ENCODE data around the gene KIF24. TPM values are rescaled to one million over a fixed set of nuclear protein-coding genes. Genes with fewer than 3 reads are reported as not detected.
"Not testable (repeated sequence)": the region's sequence is repeated elsewhere in the genome, so short reads cannot be mapped to it uniquely, and the experiment has no call there.

Gene KIF24
- total and polyA plus RNA-seq, 8 donors, result 0.29 to 5.8 (median 1.5) TPM

DNA sequence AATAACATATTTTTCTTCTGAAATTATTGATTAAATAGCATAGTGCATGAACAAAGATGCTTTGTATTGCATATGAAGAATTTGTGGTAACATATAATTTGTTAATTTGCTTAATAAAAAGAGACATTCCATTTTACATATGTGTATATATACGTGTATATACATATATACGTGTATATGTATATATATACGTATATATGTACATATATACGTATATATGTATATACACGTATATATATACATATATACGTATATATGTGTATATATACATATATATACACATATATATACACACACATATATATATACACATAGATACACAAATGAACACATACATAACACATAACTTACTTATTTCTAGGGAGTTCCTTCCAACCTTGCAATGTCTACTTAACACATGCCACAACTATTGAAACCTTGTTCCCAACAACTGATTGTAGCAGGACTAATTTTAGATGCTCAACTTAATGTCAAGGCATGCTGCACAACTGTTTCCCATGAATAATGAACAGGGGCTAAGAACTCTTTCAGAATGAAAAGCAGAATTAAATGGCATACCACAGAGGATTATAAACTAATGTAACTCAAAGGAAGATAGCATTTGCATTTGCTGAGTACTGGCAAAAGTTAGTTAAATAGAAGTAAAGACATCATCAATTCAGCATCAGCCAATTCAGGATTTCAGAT, 17.4 kb downstream of the KIF24 start:
- no peaks in the 10 kb centered on the region for H3K27me3 ChIP-seq
- no peaks in the 10 kb centered on the region for H3K4me1 ChIP-seq
- intact Hi-C loops (cut with DNase I; ENCODE audit: low total_unique reads), result no loop called here
- no peaks in the 10 kb centered on the region for H3K36me3 ChIP-seq
- no peak overlapping the region for H3K4me3 ChIP-seq
- WGBS, 5 donors, result 73 to 87% (median 85%) methylated on average over 6 of the region's 6 CpGs
- H3K9me3 ChIP-seq, result no peaks in the 10 kb centered on the region
- DNase-seq, result no peak
- TF ChIP-seq, protein P1, sequence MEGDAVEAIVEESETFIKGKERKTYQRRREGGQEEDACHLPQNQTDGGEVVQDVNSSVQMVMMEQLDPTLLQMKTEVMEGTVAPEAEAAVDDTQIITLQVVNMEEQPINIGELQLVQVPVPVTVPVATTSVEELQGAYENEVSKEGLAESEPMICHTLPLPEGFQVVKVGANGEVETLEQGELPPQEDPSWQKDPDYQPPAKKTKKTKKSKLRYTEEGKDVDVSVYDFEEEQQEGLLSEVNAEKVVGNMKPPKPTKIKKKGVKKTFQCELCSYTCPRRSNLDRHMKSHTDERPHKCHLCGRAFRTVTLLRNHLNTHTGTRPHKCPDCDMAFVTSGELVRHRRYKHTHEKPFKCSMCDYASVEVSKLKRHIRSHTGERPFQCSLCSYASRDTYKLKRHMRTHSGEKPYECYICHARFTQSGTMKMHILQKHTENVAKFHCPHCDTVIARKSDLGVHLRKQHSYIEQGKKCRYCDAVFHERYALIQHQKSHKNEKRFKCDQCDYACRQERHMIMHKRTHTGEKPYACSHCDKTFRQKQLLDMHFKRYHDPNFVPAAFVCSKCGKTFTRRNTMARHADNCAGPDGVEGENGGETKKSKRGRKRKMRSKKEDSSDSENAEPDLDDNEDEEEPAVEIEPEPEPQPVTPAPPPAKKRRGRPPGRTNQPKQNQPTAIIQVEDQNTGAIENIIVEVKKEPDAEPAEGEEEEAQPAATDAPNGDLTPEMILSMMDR (IDR thresholded peaks at IDR 0.05), result no peak
- H3K27ac ChIP-seq, result no peak overlapping the region

DNA sequence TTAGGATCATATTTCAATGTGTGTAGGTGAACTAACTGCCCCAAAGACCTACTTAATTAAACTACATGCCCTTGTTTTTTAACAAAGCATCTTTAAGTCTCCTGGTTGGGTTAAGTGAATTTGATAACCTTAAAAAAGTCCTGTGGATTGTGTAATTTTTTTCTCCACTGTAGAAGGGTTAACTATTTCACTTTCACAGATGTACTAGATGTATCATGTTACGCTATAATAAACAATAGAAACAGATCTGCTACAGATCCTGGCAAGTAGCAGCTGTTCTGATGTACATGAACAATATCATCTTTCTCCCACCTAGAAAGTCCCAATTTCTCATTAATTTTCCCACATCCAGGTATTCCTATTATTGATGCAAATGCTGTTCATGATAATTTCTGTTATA, 18.9 kb downstream of the KIF24 start:
- no peaks in the 10 kb centered on the region for H3K4me1 ChIP-seq
- DNase-seq, result no peak
- H3K36me3 ChIP-seq, result no peaks in the 10 kb centered on the region
- no peaks in the 10 kb centered on the region for H3K27me3 ChIP-seq
- no peak overlapping the region for H3K4me3 ChIP-seq
- TF ChIP-seq POLR2A (IDR thresholded peaks at IDR 0.05) (no peak), EP300 (IDR thresholded peaks at IDR 0.05) (no peak), POLR2AphosphoS5 (IDR thresholded peaks at IDR 0.05) (no peak)
- TF ChIP-seq, protein P1 (IDR thresholded peaks at IDR 0.05), result no peak
- H3K27ac ChIP-seq, result no peak overlapping the region
- no peaks in the 10 kb centered on the region for H3K9me3 ChIP-seq
- 94 to 100% (median 95%) methylated on average over 1 of the region's 1 CpG for WGBS, 5 donors
- intact Hi-C loops (cut with DNase I; ENCODE audit: low total_unique reads), result no loop called here

DNA sequence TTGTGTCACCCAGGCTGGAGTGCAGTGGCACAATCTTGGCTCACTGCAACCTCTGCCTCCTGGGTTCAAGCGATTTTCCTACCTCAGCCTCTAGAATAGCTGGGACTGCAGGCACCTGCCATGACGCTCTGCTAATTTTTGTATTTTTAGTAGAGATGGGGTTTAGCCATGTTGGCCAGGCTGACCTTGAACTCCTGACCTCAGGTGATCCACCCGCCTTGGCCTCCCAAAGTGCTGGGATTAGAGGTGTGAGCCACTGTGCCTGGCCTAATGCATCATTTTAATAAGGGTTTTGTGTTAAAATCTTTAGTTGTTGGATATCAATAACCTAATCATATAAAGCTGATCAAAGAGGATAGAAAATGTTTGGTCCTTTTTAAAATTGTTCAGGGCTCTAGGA, 20.8 kb downstream of the KIF24 start:
- 94 to 100% (median 96%) methylated on average over 3 of the region's 3 CpGs for WGBS, 5 donors
- H3K9me3 ChIP-seq; intact Hi-C loops (cut with DNase I; ENCODE audit: low total_unique reads): not testable (repeated sequence)

DNA sequence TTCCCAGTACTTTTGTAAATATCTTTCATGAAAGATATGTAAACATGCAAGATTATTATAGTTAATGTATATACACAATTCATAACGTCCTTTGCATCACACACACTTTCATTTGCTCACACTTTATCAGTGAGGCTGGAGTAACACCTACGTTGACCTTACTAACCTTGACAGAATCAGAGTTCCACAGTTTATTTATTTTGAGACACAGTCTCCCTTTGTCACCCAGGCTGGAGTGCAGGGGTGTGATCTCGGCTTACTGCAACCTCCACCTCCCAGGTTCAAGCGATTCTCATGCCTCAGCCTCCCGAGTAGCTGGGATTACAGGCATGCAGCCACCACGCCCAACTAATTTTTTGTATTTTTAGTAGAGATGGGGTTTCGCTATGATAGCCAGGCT, 28.0 kb downstream of the KIF24 start:
- H3K27me3 ChIP-seq; DNase-seq; H3K4me1 ChIP-seq; intact Hi-C loops (cut with DNase I; ENCODE audit: low total_unique reads); H3K27ac ChIP-seq; H3K9me3 ChIP-seq; H3K4me3 ChIP-seq; H3K36me3 ChIP-seq: not testable (repeated sequence)
- WGBS, 5 donors, result 62 to 76% (median 73%) methylated on average over 7 of the region's 7 CpGs

More for the DNA sequence above, 20.8 kb downstream of the KIF24 start:
- not testable (repeated sequence) for H3K27ac ChIP-seq, H3K4me1 ChIP-seq, H3K4me3 ChIP-seq, DNase-seq, H3K27me3 ChIP-seq, H3K36me3 ChIP-seq

DNA sequence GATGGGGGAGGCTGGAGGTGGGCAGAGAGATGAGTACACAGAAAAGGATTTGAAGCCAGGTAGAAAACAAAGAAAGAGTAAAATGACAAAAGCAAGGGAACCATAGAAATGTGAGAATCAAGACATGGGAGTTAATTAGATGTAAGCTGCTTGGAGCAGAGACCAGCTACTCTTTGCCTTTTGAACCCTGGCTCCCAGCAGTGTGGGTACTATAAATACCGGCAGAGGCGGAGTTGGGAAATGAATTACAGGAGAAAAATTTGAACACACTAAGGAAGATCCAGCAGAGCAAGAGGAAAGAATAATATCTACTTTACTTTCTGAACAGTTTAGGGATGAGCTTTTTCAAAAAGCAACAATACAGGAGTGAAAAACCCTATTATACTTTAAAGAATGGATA, 36.5 kb downstream of the KIF24 start:
- Histone ChIP-seq H3K36me3 (no peaks in the 10 kb centered on the region), H3K4me3 (no peak overlapping the region), H3K9me3 (no peaks in the 10 kb centered on the region), H3K27me3 (no peaks in the 10 kb centered on the region), H3K27ac (no peak overlapping the region), H3K4me1 (no peaks in the 10 kb centered on the region)
- TF ChIP-seq, protein P1 (IDR thresholded peaks at IDR 0.05), result no peak
- no peak for TF ChIP-seq POLR2AphosphoS5 (IDR thresholded peaks at IDR 0.05)
- no peak for TF ChIP-seq EP300 (IDR thresholded peaks at IDR 0.05)
- no peak for TF ChIP-seq POLR2A (IDR thresholded peaks at IDR 0.05)
- intact Hi-C loops (cut with DNase I; ENCODE audit: low total_unique reads), result no loop called here
- DNase-seq, result no peak
- WGBS, 5 donors, result 52 to 69% (median 68%) methylated on average over 2 of the region's 2 CpGs
